HCT116 (cell line): ENCODE results near the gene SDSL. TPM values are rescaled to one million over a fixed set of nuclear protein-coding genes. Genes with fewer than 3 reads are reported as not detected.

Experiments used
- ATAC-seq: fragments of 200-7000 bp; cut with Tn5 transposase; 2 replicates; pipeline ENCODE4 v1.9.1; 2020; ENCODE audit warnings: mild to moderate bottlenecking, moderate library complexity
- BruUV-seq: library from RNA; stranded (reverse); fragments of 400-500 nt; replicated peaks from 2 replicates; lab custom pipeline; 2021; lab: Mats Ljungman, UMichigan
- CTCF ChIA-PET: fragments of 300-600 bp; sonication (Branson Sonifier 250); formaldehyde crosslinking; loops from one replicate; lab custom pipeline; 2021; ENCODE audit warnings: antibody characterized with exemption; lab: Charles Lee
- POLR2A ChIA-PET: fragments of 300-600, 350-600 bp; sonication (Branson Sonifier 250); formaldehyde crosslinking; loops from one replicate; lab custom pipeline; 2021; ENCODE audit warnings: antibody characterized with exemption; lab: Charles Lee
- RAD21 ChIA-PET, 2 experiments: fragments of 300-600 bp; sonication (Branson Sonifier 250); formaldehyde crosslinking; loops; one replicate each; lab custom pipeline; 2023; ENCODE audit warnings: low total read pairs in 2 of 2; ENCODE audit not compliant: uncharacterized antibody in 2 of 2, unreplicated experiment in 2 of 2, low non-redundant PET in 1 of 2; lab: Charles Lee
- DNase-seq: peaks from one replicate; pipeline ENCODE4 v3.0.0-alpha.2; 2010; ENCODE audit warnings: low read depth, low spot score
- H2AFZ ChIP-seq: fragments of 200-600 bp; shearing (Covaris generic), sonication (generic); 2 replicates; pipeline ENCODE4 v1.6.1; 2017; ENCODE audit warnings: low read depth, mixed run types, mixed read lengths, antibody characterized with exemption, low read length; ENCODE audit not compliant: poor library complexity, severe bottlenecking
- H3K27ac ChIP-seq: 2 replicates; pipeline ENCODE4 v1.5.1; 2012; ENCODE audit warnings: low read depth, low read length
- H3K27me3 ChIP-seq: fragments of 200-600 bp; sonication (generic); 2 replicates; pipeline ENCODE4 v1.6.1; 2016; ENCODE audit warnings: mixed run types, low read length, mixed read lengths; ENCODE audit not compliant: insufficient read depth
- H3K36me3 ChIP-seq, 2 experiments: fragments of 200-500 bp in 1 of 2; fragments of 200-600 bp in 1 of 2; sonication (Bioruptor generic) in 1 of 2; sonication (generic) in 1 of 2; 2 replicates each; pipeline versions ENCODE4 v1.5.1 to v1.6.1; 2014 to 2016; ENCODE audit warnings: low read length in 2 of 2, inconsistent platforms in 1 of 2, mixed read lengths in 1 of 2, mixed run types in 1 of 2; ENCODE audit not compliant: insufficient read depth in 2 of 2, control insufficient read depth in 1 of 2
- H3K4me1 ChIP-seq, 2 experiments: fragments of 200-600 bp in 1 of 2; sonication (generic) in 1 of 2; 2 replicates each; pipeline versions ENCODE4 v1.5.1 to v1.6.1; 2012 to 2017; ENCODE audit warnings: low read length in 2 of 2, inconsistent platforms in 1 of 2, mild to moderate bottlenecking in 1 of 2, mixed read lengths in 1 of 2, mixed run types in 1 of 2, moderate library complexity in 1 of 2; ENCODE audit not compliant: insufficient read depth in 2 of 2, control insufficient read depth in 1 of 2
- H3K4me2 ChIP-seq: fragments of 200-600 bp; sonication (generic); 2 replicates; pipeline ENCODE4 v1.6.1; 2017; ENCODE audit warnings: mixed run types, low read length, mixed read lengths
- H3K4me3 ChIP-seq, 2 experiments: fragments of 200-600 bp in 1 of 2; sonication (generic) in 1 of 2; replicated peaks in 1 of 2; 2 replicates each; pipeline ENCODE4 v1.5.1; 2011 to 2016; ENCODE audit warnings: low read length in 2 of 2, control low read depth in 1 of 2, low read depth in 1 of 2, mild to moderate bottlenecking in 1 of 2, mixed read lengths in 1 of 2, mixed run types in 1 of 2
- H3K79me2 ChIP-seq: fragments of 200-600 bp; sonication (generic); 2 replicates; pipeline ENCODE4 v1.6.1; 2017; ENCODE audit warnings: mild to moderate bottlenecking, mixed run types, low read length, moderate library complexity, mixed read lengths; ENCODE audit not compliant: insufficient read depth
- H3K9ac ChIP-seq: fragments of 200-600 bp; sonication (generic); 2 replicates; pipeline ENCODE4 v1.6.1; 2016; ENCODE audit warnings: low read length, mixed read lengths
- H3K9me2 ChIP-seq: fragments of 200-600 bp; sonication (generic), shearing (Covaris generic); 2 replicates; pipeline ENCODE4 v1.6.1; 2017; ENCODE audit warnings: mixed run types, mild to moderate bottlenecking, moderate library complexity; ENCODE audit not compliant: insufficient read depth
- H3K9me3 ChIP-seq, 2 experiments: fragments of 200-500 bp in 1 of 2; fragments of 200-600 bp in 1 of 2; sonication (Bioruptor generic) in 1 of 2; sonication (generic) in 1 of 2; 2 replicates each; pipeline ENCODE4 v1.6.1; 2014 to 2017; ENCODE audit warnings: low read length in 2 of 2, mixed read lengths in 2 of 2, inconsistent platforms in 1 of 2, low read depth in 1 of 2, mild to moderate bottlenecking in 1 of 2, mixed run types in 1 of 2, moderate library complexity in 1 of 2; ENCODE audit not compliant: control insufficient read depth in 1 of 2, insufficient read depth in 1 of 2
- H4K20me1 ChIP-seq: fragments of 200-600 bp; sonication (generic), shearing (Covaris generic); 2 replicates; pipeline ENCODE4 v1.6.1; 2017; ENCODE audit warnings: mixed run types, mild to moderate bottlenecking, moderate library complexity; ENCODE audit not compliant: insufficient read depth
- CBX3 ChIP-seq: IDR thresholded peaks from 2 replicates; pipeline ENCODE4 v1.6.1; 2012; ENCODE audit warnings: low read depth
- EGR1 ChIP-seq: IDR thresholded peaks from 2 replicates; pipeline ENCODE4 v1.6.1; 2012; ENCODE audit warnings: low read depth
- ELF1 ChIP-seq: IDR thresholded peaks from 2 replicates; pipeline ENCODE4 v1.6.1; 2012; ENCODE audit warnings: low read depth, borderline replicate concordance
- EZH2phosphoT487 ChIP-seq: fragments of 200-600 bp; IDR thresholded peaks from 2 replicates; pipeline ENCODE4 v1.6.1; 2018; ENCODE audit warnings: antibody characterized with exemption, borderline replicate concordance
- FOSL1 ChIP-seq: IDR thresholded peaks from 2 replicates; pipeline ENCODE4 v1.6.1; 2012; ENCODE audit warnings: low read depth
- JUND ChIP-seq: IDR thresholded peaks from 2 replicates; pipeline ENCODE4 v1.6.1; 2012
- POLR2A ChIP-seq: IDR thresholded peaks from 2 replicates; pipeline ENCODE4 v1.7.0; 2011; ENCODE audit warnings: borderline replicate concordance; ENCODE audit not compliant: insufficient read depth, insufficient read length; ENCODE audit errors: extremely low read depth
- RAD21 ChIP-seq: IDR thresholded peaks from 2 replicates; pipeline ENCODE4 v1.6.1; 2012; ENCODE audit warnings: low read depth, mild to moderate bottlenecking
- TCF7L2 ChIP-seq: IDR thresholded peaks from 2 replicates; pipeline ENCODE4 v1.7.0; 2011; ENCODE audit warnings: borderline replicate concordance, inconsistent platforms; ENCODE audit not compliant: insufficient read depth, insufficient read length; ENCODE audit errors: extremely low read depth
- ZFX ChIP-seq: fragments of 450-650 bp; IDR thresholded peaks from 2 replicates; pipeline ENCODE4 v1.6.1; 2017
- intact Hi-C: fragments of 100-400 bp; cut with micrococcal nuclease; formaldehyde crosslinking; loops from 2 replicates; pipeline ENCODE4 v1.10.0; 2022
- total RNA-seq: library from RNA; stranded (reverse); gene quantifications from one replicate; pipeline ENCODE4 v1.2.1, GENCODE V29; 2021; ENCODE audit not compliant: unreplicated experiment
- TF ChIP-seq, protein P1 (sequence below): IDR thresholded peaks from 2 replicates; pipeline ENCODE4 v1.6.1; 2012
- TF ChIP-seq, protein P2 (sequence below): IDR thresholded peaks from 2 replicates; pipeline ENCODE4 v1.6.1; 2012; ENCODE audit warnings: low read depth

SDSL gene
- total RNA-seq, 1 experiment from 2014 or later: 19.1 TPM

GRCh38 chr12:113384778-113385177 is 37.4 kb upstream of the SDSL start:
- DNase-seq (no peak), ATAC-seq (no peak)
- Histone ChIP-seq H3K4me2 (no peak overlapping the region), H4K20me1 (no peaks in the 10 kb centered on the region), H3K9me2 (no peaks in the 10 kb centered on the region), H3K79me2 (no peaks in the 10 kb centered on the region), H3K9me3 (no peaks in the 10 kb centered on the region), H2AFZ (no peak overlapping the region)
- RAD21 ChIA-PET: no interaction called here
- CTCF ChIA-PET: no interaction called here
- TF ChIP-seq ZFX: no peak
- TF ChIP-seq RAD21: no peak
- TF ChIP-seq, protein P1, sequence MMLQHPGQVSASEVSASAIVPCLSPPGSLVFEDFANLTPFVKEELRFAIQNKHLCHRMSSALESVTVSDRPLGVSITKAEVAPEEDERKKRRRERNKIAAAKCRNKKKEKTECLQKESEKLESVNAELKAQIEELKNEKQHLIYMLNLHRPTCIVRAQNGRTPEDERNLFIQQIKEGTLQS: no peak
- TF ChIP-seq EZH2phosphoT487: no peak
- TF ChIP-seq EGR1: no peak
- no peak for TF ChIP-seq POLR2A
- no peak for TF ChIP-seq TCF7L2
- TF ChIP-seq CBX3: no peak
- TF ChIP-seq, protein P2, sequence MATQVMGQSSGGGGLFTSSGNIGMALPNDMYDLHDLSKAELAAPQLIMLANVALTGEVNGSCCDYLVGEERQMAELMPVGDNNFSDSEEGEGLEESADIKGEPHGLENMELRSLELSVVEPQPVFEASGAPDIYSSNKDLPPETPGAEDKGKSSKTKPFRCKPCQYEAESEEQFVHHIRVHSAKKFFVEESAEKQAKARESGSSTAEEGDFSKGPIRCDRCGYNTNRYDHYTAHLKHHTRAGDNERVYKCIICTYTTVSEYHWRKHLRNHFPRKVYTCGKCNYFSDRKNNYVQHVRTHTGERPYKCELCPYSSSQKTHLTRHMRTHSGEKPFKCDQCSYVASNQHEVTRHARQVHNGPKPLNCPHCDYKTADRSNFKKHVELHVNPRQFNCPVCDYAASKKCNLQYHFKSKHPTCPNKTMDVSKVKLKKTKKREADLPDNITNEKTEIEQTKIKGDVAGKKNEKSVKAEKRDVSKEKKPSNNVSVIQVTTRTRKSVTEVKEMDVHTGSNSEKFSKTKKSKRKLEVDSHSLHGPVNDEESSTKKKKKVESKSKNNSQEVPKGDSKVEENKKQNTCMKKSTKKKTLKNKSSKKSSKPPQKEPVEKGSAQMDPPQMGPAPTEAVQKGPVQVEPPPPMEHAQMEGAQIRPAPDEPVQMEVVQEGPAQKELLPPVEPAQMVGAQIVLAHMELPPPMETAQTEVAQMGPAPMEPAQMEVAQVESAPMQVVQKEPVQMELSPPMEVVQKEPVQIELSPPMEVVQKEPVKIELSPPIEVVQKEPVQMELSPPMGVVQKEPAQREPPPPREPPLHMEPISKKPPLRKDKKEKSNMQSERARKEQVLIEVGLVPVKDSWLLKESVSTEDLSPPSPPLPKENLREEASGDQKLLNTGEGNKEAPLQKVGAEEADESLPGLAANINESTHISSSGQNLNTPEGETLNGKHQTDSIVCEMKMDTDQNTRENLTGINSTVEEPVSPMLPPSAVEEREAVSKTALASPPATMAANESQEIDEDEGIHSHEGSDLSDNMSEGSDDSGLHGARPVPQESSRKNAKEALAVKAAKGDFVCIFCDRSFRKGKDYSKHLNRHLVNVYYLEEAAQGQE: no peak
- TF ChIP-seq ELF1: no peak
- TF ChIP-seq FOSL1: no peak
- no peak for TF ChIP-seq JUND
- TF ChIP-seq, all 23 proteins: peak for 0
- intact Hi-C loops: no loop called here
- Histone ChIP-seq H3K4me3 (no peak overlapping the region), H3K27me3 (no peaks in the 10 kb centered on the region), H3K27ac (no peak overlapping the region), H3K9ac (no peak overlapping the region), H3K4me1 (no peaks in the 10 kb centered on the region), H3K36me3 (peaks cover 4 to 5% of the 10 kb centered on the region in 2 experiments; a peak in 3 of 4 replicates)
- no TSS peak for BruUV-seq
- POLR2A ChIA-PET: no interaction called here
